Measurements from ENCODE around the gene SSC5D. TPM values are rescaled to one million over a fixed set of nuclear protein-coding genes. Genes with fewer than 3 reads are reported as not detected.
A peak's percentile ranks its signal among the peaks of the same experiment; 100 is the strongest.

The SSC5D gene
- total RNA-seq, 1 experiment from 2014 or later, result 1.5 TPM

GRCh38 chr19:55452749-55453346, 35.4 kb upstream of the SSC5D start:
- H4K20me1 ChIP-seq (ENCODE audit: insufficient read depth), result no peaks in the 10 kb centered on the region
- no peak overlapping the region for H3K9ac ChIP-seq (ENCODE audit: low read length)
- H3K36me3 ChIP-seq (ENCODE audit: control insufficient read depth in 1 of 2, insufficient read depth in 2 of 2, low read length in 2 of 2), result no peaks in the 10 kb centered on the region; a peak in 1 of 4 replicates
- intact Hi-C loops (cut with micrococcal nuclease), result no loop called here
- ATAC-seq (peak; percentile 89), DNase-seq (ENCODE audit: low read depth, low spot score) (no peak)
- no peak overlapping the region for H2AFZ ChIP-seq (ENCODE audit: low read depth, low read length, poor library complexity, severe bottlenecking)
- no peaks in the 10 kb centered on the region for H3K9me2 ChIP-seq (ENCODE audit: insufficient read depth)
- H3K4me3 ChIP-seq (replicated peaks in 1 of 2; ENCODE audit: low read depth in 1 of 2, low read length in 2 of 2), result no peak overlapping the region
- no peaks in the 10 kb centered on the region for H3K9me3 ChIP-seq (ENCODE audit: control insufficient read depth in 1 of 2, insufficient read depth in 1 of 2, low read depth in 1 of 2, low read length in 2 of 2)
- RAD21 ChIA-PET (ENCODE audit: low non-redundant PET in 1 of 2, low total read pairs in 2 of 2, uncharacterized antibody in 2 of 2, unreplicated experiment in 2 of 2), result no interaction called here
- POLR2A ChIA-PET, result interaction anchor here (1.4 kb wide), 1 partner anchor 45 kb away, joined by 5 read pairs; the partner anchor contains the start of gene UBE2S
- H3K27ac ChIP-seq (ENCODE audit: low read depth, low read length), result no peak overlapping the region
- no peaks in the 10 kb centered on the region for H3K79me2 ChIP-seq (ENCODE audit: insufficient read depth, low read length)
- H3K4me1 ChIP-seq (ENCODE audit: control insufficient read depth in 1 of 2, insufficient read depth in 2 of 2, low read length in 2 of 2), result peaks cover 0 to 5% of the 10 kb centered on the region in 2 experiments; a peak in 2 of 4 replicates
- H3K4me2 ChIP-seq (ENCODE audit: low read length), result no peak overlapping the region
- TF ChIP-seq EGR1 (IDR thresholded peaks at IDR 0.05; ENCODE audit: low read depth), result no peak
- no peak for TF ChIP-seq ZBTB33 (IDR thresholded peaks at IDR 0.05; ENCODE audit: extremely low read depth, insufficient replicate concordance, low read length)
- TF ChIP-seq ZNF274 (IDR thresholded peaks at IDR 0.05; ENCODE audit: low read depth, low read length), result no peak
- no peak for TF ChIP-seq MAX (IDR thresholded peaks at IDR 0.05)
- peak; percentile 63 for TF ChIP-seq SP1 (IDR thresholded peaks at IDR 0.05; ENCODE audit: low read depth)
- no peak for TF ChIP-seq EZH2 (IDR thresholded peaks at IDR 0.05)
- no peak for TF ChIP-seq CBX3 (IDR thresholded peaks at IDR 0.05; ENCODE audit: low read depth)
- no peak for TF ChIP-seq SIN3A (IDR thresholded peaks at IDR 0.05; ENCODE audit: low read depth)
- no peaks in the 10 kb centered on the region for H3K27me3 ChIP-seq (ENCODE audit: insufficient read depth, low read length)
- CTCF ChIA-PET, result interaction anchor here (1.1 kb wide), 1 partner anchor 9 kb away, joined by 3 read pairs; the partner anchor contains the start of gene ISOC2
- BruUV-seq (replicated peaks), result no TSS peak
